Stimulated activated CD8-positive, alpha-beta memory T cell treated with anti-CD3 and anti-CD28 coated beads, Interleukin-12 subunit alpha, Interleukin-12 subunit beta, amount 100 ng/mL, for 1 hour (primary cell): Measurements from ENCODE around the gene SSX2IP.

Experiments
- DNase-seq: peaks from one replicate; pipeline ENCODE4 v3.0.0-alpha.2; 2020; ENCODE audit warnings: low read depth

SSX2IP gene

GRCh38 chr1:84711121-84711520 is 20.9 kb upstream of the SSX2IP start:
- DNase-seq, result no peak

- no peak for DNase-seq
These were observed 18.9 kb upstream of the SSX2IP start for GRCh38 chr1:84709131-84709530.

- no peak for DNase-seq
These were observed 17.8 kb upstream of the SSX2IP start for GRCh38 chr1:84708031-84708430.

GRCh38 chr1:84705513-84705912 is 15.3 kb upstream of the SSX2IP start:
- no peak for DNase-seq

- DNase-seq, result no peak
These were observed 14.7 kb upstream of the SSX2IP start for GRCh38 chr1:84704872-84705417.

GRCh38 chr1:84703431-84703830 is 13.2 kb upstream of the SSX2IP start:
- no peak for DNase-seq

GRCh38 chr1:84702143-84702542 is 11.9 kb upstream of the SSX2IP start:
- no peak for DNase-seq

- no peak for DNase-seq
These were observed 11.1 kb upstream of the SSX2IP start for GRCh38 chr1:84701376-84701775.

- DNase-seq, result no peak
These were observed 9.8 kb upstream of the SSX2IP start for GRCh38 chr1:84700070-84700469.

- no peak for DNase-seq
These were observed 8.2 kb upstream of the SSX2IP start for GRCh38 chr1:84698151-84699110.

- DNase-seq, result no peak
These were observed 3.5 kb upstream of the SSX2IP start for GRCh38 chr1:84693785-84694184.

GRCh38 chr1:84693005-84693404 is 2.7 kb upstream of the SSX2IP start:
- no peak for DNase-seq

- DNase-seq, result no peak
These were observed 2.1 kb upstream of the SSX2IP start for GRCh38 chr1:84692391-84692790.

- no peak for DNase-seq
These were observed 992 bp upstream of the SSX2IP start for GRCh38 chr1:84691122-84691783.

- peak; percentile 20 for DNase-seq
These were observed 506 bp downstream of the SSX2IP start for GRCh38 chr1:84689514-84690396.

GRCh38 chr1:84688463-84689061 is 1.7 kb downstream of the SSX2IP start:
- DNase-seq, result no peak

- DNase-seq, result no peak
These were observed 2.4 kb downstream of the SSX2IP start for GRCh38 chr1:84687714-84688462.

GRCh38 chr1:84686223-84686622 is 4.0 kb downstream of the SSX2IP start:
- no peak for DNase-seq

GRCh38 chr1:84683508-84683907 is 6.8 kb downstream of the SSX2IP start:
- no peak for DNase-seq

GRCh38 chr1:84682047-84682446 is 8.2 kb downstream of the SSX2IP start:
- no peak for DNase-seq
